ENCODE results near the gene TTC32.

- TF ChIP-seq POLR2A (IDR thresholded peaks at IDR 0.05) (no peak), CTCF (IDR thresholded peaks at IDR 0.05) (no peak), POLR2AphosphoS5 (IDR thresholded peaks at IDR 0.05) (no peak)
These were observed 29.9 kb downstream of the TTC32 start for GRCh38 chr2:19871836-19872235.

All from prostate gland (tissue), 2 donors.